PC-9 (cell line): ENCODE measurements around the gene TRPM5. TPM values are rescaled to one million over a fixed set of nuclear protein-coding genes. Genes with fewer than 3 reads are reported as not detected.

ENCODE experiments used
- BruUV-seq: library from RNA; stranded (reverse); fragments of 400-500 nt; replicated peaks from 2 replicates; lab custom pipeline; 2021; lab: Mats Ljungman, UMichigan
- CTCF ChIA-PET: fragments of 300-600 bp; sonication (Branson Sonifier 250); formaldehyde crosslinking; loops from one replicate; lab custom pipeline; 2022; ENCODE audit warnings: antibody characterized with exemption; lab: Charles Lee
- POLR2A ChIA-PET: fragments of 300-600 bp; sonication (Branson Sonifier 250); formaldehyde crosslinking; loops from one replicate; lab custom pipeline; 2022; ENCODE audit warnings: antibody characterized with exemption; ENCODE audit not compliant: unreplicated experiment; lab: Charles Lee
- DNase-seq, 2 experiments: peaks; one replicate each; pipeline versions ENCODE4 v3.0.0 to v3.0.0-alpha.2; 2015 to 2022; ENCODE audit warnings: mixed read lengths in 1 of 2
- H2AFZ ChIP-seq: fragments of 200-600 bp; sonication (generic); 2 replicates; pipeline ENCODE4 v1.8.1; 2017; ENCODE audit warnings: antibody characterized with exemption
- H3F3A ChIP-seq: fragments of 200-600 bp; sonication (generic); 2 replicates; pipeline ENCODE4 v1.8.1; 2017; ENCODE audit warnings: antibody characterized with exemption, mild to moderate bottlenecking, low read depth; ENCODE audit not compliant: insufficient read depth
- H3K27ac ChIP-seq: fragments of 200-600 bp; sonication (generic); 2 replicates; pipeline ENCODE4 v1.6.1; 2016; ENCODE audit warnings: mixed run types
- H3K27me3 ChIP-seq: fragments of 200-600 bp; sonication (generic); 2 replicates; pipeline ENCODE4 v1.6.1; 2016; ENCODE audit warnings: low read depth, mixed run types; ENCODE audit not compliant: insufficient read depth
- H3K36me3 ChIP-seq: fragments of 200-600 bp; sonication (generic); 2 replicates; pipeline ENCODE4 v1.6.1; 2016; ENCODE audit warnings: low read depth, mixed run types
- H3K4me1 ChIP-seq: fragments of 200-600 bp; sonication (generic); replicated peaks from 2 replicates; pipeline ENCODE4 v1.6.1; 2016; ENCODE audit warnings: mixed run types; ENCODE audit not compliant: insufficient read depth
- H3K4me2 ChIP-seq: fragments of 200-600 bp; sonication (generic); 2 replicates; pipeline ENCODE4 v1.6.1; 2017; ENCODE audit warnings: mixed run types
- H3K4me3 ChIP-seq: fragments of 200-600 bp; sonication (generic); 2 replicates; pipeline ENCODE4 v1.6.1; 2016; ENCODE audit warnings: mixed run types
- H3K79me2 ChIP-seq: fragments of 200-600 bp; sonication (generic); 2 replicates; pipeline ENCODE4 v1.6.1; 2017; ENCODE audit warnings: low read depth, mixed run types
- H3K9me2 ChIP-seq: fragments of 200-600 bp; sonication (generic); 2 replicates; pipeline ENCODE4 v1.8.1; 2017; ENCODE audit warnings: mild to moderate bottlenecking; ENCODE audit not compliant: insufficient read depth
- H3K9me3 ChIP-seq: fragments of 200-600 bp; sonication (generic); 2 replicates; pipeline ENCODE4 v1.8.1; 2016; ENCODE audit warnings: low read depth; ENCODE audit not compliant: insufficient read depth
- H4K20me1 ChIP-seq: fragments of 200-600 bp; sonication (generic); 2 replicates; pipeline ENCODE4 v1.8.1; 2017; ENCODE audit not compliant: insufficient read depth
- EZH2 ChIP-seq: fragments of 200-600 bp; sonication (generic); IDR thresholded peaks from 2 replicates; pipeline ENCODE4 v1.8.0; 2017; ENCODE audit warnings: antibody characterized with exemption, low read depth
- intact Hi-C: fragments of 100-400 bp; cut with micrococcal nuclease; formaldehyde crosslinking; loops from one replicate; pipeline ENCODE4 v1.10.0; 2022; ENCODE audit not compliant: unreplicated experiment
- total RNA-seq: library from RNA; stranded (reverse); gene quantifications from 2 replicates; pipeline ENCODE4 v1.2.3, GENCODE V29; 2021
- TF ChIP-seq, protein P1 (sequence below): fragments of 200-600 bp; sonication (generic); conservative IDR thresholded peaks from 2 replicates; pipeline ENCODE4 v1.6.1; 2017; ENCODE audit warnings: mixed run types, antibody characterized with exemption, mild to moderate bottlenecking, moderate library complexity

Gene TRPM5
- total RNA-seq, 1 experiment from 2014 or later: not detected

- no peak for DNase-seq
- H2AFZ ChIP-seq: no peak overlapping the region
- H3K79me2 ChIP-seq: no peaks in the 10 kb centered on the region
- no peak overlapping the region for H3K27ac ChIP-seq
- intact Hi-C loops: no loop called here
- no peaks in the 10 kb centered on the region for H3K36me3 ChIP-seq
- no peak overlapping the region for H3K4me3 ChIP-seq
- TF ChIP-seq, protein P1, sequence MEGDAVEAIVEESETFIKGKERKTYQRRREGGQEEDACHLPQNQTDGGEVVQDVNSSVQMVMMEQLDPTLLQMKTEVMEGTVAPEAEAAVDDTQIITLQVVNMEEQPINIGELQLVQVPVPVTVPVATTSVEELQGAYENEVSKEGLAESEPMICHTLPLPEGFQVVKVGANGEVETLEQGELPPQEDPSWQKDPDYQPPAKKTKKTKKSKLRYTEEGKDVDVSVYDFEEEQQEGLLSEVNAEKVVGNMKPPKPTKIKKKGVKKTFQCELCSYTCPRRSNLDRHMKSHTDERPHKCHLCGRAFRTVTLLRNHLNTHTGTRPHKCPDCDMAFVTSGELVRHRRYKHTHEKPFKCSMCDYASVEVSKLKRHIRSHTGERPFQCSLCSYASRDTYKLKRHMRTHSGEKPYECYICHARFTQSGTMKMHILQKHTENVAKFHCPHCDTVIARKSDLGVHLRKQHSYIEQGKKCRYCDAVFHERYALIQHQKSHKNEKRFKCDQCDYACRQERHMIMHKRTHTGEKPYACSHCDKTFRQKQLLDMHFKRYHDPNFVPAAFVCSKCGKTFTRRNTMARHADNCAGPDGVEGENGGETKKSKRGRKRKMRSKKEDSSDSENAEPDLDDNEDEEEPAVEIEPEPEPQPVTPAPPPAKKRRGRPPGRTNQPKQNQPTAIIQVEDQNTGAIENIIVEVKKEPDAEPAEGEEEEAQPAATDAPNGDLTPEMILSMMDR: no peak
- no peak for TF ChIP-seq EZH2
- H3F3A ChIP-seq: no peaks in the 10 kb centered on the region
- no TSS peak for BruUV-seq
- no peaks in the 10 kb centered on the region for H3K9me3 ChIP-seq
- H4K20me1 ChIP-seq: no peaks in the 10 kb centered on the region
- ChIA-PET CTCF (no interaction called here), POLR2A (no interaction called here)
- peaks cover 24% of the 10 kb centered on the region for H3K27me3 ChIP-seq
- H3K4me1 ChIP-seq: no peaks in the 10 kb centered on the region
- no peaks in the 10 kb centered on the region for H3K9me2 ChIP-seq
- H3K4me2 ChIP-seq: no peak overlapping the region
These were observed 8.2 kb downstream of the TRPM5 start for GRCh38 chr11:2436013-2436520.

DNA sequence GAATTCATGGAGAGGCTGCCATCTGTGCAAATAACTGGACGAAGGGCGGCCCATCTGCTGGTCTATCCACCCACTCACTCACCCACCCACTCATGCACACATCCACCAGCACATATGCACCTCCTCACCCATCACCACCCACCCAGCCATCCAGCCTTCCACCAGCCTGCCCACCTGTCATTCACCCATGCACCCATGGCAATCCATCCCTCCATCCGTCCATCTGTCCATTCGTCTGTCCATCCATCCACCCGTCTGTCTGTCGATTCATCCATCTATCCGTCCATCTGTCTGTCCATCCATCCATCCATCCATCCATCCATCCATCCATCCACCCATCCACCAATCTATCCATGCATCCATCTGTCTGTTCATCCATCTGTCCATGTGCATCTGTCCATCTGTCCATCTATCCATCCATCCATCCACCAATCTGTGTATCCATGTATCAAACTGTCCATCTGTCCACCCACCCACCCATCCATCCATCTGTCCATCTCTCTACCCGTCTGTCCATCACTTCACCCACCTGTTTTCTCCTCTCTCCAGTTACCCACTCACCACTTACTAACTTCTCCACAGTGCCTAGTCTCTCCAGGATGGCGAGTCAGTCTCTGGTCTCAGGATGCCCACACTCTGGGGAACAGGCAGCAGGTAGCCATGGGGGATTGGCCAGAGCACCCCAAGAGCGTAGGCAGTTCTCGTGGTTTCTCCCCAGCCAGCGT, 8.9 kb downstream of the TRPM5 start:
- Histone ChIP-seq H3K9me2 (no peaks in the 10 kb centered on the region), H3F3A (no peaks in the 10 kb centered on the region), H3K4me2 (no peak overlapping the region), H4K20me1 (no peaks in the 10 kb centered on the region), H3K27ac (no peak overlapping the region), H2AFZ (no peak overlapping the region), H3K36me3 (no peaks in the 10 kb centered on the region), H3K9me3 (no peaks in the 10 kb centered on the region), H3K4me3 (no peak overlapping the region), H3K27me3 (peaks cover 24% of the 10 kb centered on the region), H3K4me1 (no peaks in the 10 kb centered on the region), H3K79me2 (no peaks in the 10 kb centered on the region)
- no peak for DNase-seq
- BruUV-seq: no TSS peak
- CTCF ChIA-PET: no interaction called here
- TF ChIP-seq, protein P1: no peak
- TF ChIP-seq EZH2: no peak
- POLR2A ChIA-PET: no interaction called here
- intact Hi-C loops: no loop called here

- no peak overlapping the region for H2AFZ ChIP-seq
- no peaks in the 10 kb centered on the region for H3K9me3 ChIP-seq
- TF ChIP-seq, protein P1: no peak
- no peak for TF ChIP-seq EZH2
- H3K27me3 ChIP-seq: peaks cover 24% of the 10 kb centered on the region
- no peaks in the 10 kb centered on the region for H3K79me2 ChIP-seq
- ChIA-PET CTCF (no interaction called here), POLR2A (no interaction called here)
- no peaks in the 10 kb centered on the region for H3K9me2 ChIP-seq
- no peaks in the 10 kb centered on the region for H4K20me1 ChIP-seq
- no peaks in the 10 kb centered on the region for H3K36me3 ChIP-seq
- no peak overlapping the region for H3K4me2 ChIP-seq
- intact Hi-C loops: no loop called here
- H3K27ac ChIP-seq: no peak overlapping the region
- H3K4me1 ChIP-seq: no peaks in the 10 kb centered on the region
- no peak overlapping the region for H3K4me3 ChIP-seq
- no TSS peak for BruUV-seq
- DNase-seq: no peak
- H3F3A ChIP-seq: no peaks in the 10 kb centered on the region
These were observed 9.6 kb downstream of the TRPM5 start for GRCh38 chr11:2434506-2435255.
